Tibial nerve (tissue), 3 donors: Measurements from ENCODE around the gene THBS2.

Source experiments
- POLR2A ChIP-seq, 2 donors: fragments of 450-650 bp; IDR thresholded peaks; one replicate each; pipeline ENCODE4 v1.6.1; 2017; ENCODE audit warnings: antibody characterized with exemption in 2 of 2, mild to moderate bottlenecking in 2 of 2, moderate library complexity in 2 of 2
- TF ChIP-seq, protein P1 (sequence below), 5 experiments: fragments of 200-600 bp in 3 of 5; fragments of 450-650 bp in 2 of 5; sonication (generic) in 3 of 5; IDR thresholded peaks; one replicate each; pipeline ENCODE4 v1.5.1; 2016 to 2019; ENCODE audit warnings: antibody characterized with exemption in 5 of 5, mild to moderate bottlenecking in 3 of 5, moderate library complexity in 2 of 5

DNA sequence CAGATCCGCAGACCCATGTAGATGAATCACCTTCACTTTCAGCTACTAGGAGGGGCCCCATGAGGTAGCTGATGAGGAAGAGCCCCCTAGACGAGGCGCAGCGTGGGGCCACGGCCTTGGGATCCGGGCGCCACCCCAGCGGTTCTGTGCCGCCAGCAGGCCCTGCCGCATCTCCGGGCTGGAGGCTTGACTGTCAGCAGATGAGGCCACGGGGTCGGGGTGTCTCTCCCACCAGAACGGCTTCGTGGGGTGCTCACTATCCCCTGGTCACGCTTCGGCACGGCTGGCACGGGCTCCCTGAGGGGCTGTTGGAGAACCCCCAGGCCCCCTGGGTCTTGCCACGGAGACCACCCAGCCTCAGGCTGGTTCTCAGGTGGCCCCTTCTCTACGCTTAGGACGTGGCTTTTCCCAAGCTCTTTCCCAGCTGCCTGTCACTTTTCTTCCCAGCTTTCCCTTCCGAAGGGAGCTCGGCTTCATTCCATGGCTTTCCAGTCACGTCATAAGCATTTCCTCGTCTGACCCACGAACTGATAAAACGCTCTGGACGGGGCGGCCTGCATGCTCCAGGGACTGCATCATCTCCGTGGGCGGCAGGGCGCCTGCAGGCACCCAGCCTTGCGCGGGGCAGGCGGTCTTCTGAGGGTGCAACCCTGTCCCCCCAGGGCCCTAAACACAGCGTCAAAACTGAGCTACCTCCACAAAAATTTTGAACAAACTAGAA lies 85.9 kb downstream of the THBS2 start:
- TF ChIP-seq, protein P1, sequence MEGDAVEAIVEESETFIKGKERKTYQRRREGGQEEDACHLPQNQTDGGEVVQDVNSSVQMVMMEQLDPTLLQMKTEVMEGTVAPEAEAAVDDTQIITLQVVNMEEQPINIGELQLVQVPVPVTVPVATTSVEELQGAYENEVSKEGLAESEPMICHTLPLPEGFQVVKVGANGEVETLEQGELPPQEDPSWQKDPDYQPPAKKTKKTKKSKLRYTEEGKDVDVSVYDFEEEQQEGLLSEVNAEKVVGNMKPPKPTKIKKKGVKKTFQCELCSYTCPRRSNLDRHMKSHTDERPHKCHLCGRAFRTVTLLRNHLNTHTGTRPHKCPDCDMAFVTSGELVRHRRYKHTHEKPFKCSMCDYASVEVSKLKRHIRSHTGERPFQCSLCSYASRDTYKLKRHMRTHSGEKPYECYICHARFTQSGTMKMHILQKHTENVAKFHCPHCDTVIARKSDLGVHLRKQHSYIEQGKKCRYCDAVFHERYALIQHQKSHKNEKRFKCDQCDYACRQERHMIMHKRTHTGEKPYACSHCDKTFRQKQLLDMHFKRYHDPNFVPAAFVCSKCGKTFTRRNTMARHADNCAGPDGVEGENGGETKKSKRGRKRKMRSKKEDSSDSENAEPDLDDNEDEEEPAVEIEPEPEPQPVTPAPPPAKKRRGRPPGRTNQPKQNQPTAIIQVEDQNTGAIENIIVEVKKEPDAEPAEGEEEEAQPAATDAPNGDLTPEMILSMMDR (IDR thresholded peaks at IDR 0.05), result no peak
- no peak for TF ChIP-seq POLR2A (IDR thresholded peaks at IDR 0.05)
